Kasumi-1 (cell line): ENCODE results near the gene FOXC1.

Source experiments
- DNase-seq, 2 experiments: peaks; one replicate each; lab custom pipeline; 2025; lab: John Stamatoyannopoulos, UW

FOXC1 gene

DNA sequence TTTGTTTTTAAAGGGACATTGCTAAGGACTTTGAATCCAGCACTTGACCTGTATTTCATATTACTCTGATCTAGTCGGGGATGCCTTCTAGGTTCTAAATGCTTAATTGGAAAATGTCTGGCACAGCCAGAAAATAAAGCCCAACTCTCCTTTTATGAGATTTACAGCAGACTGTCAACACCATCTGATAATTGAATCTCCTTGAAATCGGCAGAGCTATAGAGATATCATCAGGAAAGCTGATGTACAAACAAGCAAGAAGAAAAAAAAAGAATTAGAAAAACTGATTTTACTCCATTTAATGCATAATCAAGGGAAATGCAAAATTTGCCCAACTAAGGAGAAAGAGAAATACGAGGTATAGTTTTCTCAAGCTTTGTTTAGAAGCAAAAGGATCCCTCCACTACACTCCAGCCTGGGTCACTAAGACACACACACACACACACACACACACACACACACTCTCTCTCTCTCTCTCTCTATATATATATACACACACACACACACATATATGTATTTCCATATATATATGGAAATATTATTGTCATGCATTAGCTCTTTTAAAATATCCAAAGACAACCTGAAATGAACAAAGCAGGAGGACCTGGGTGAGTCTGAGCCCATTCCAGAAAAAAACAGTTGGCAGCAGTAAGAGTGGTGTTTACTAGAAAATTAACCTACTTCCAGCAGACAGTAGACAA, 9.5 kb upstream of the FOXC1 start:
- no peak for DNase-seq

DNA sequence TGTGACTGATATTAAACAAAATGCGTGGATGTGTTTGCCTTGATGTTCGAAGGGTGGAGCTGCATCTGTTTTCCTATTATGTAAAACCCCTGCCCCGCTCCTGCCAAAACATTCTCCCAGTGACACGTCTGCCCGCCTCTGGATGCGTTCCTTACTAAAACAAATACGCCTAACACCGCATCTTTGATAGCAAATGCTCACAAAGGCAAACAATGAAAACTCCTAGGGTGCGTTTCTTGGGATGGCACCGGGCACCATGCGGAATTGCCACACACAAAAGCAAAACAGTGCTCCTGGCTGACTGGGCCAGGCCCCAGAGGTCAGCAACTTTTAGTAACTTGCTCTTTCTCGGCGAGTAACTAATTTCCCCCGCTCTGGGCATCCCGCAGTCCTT, 9.0 kb upstream of the FOXC1 start:
- no peak for DNase-seq

DNA sequence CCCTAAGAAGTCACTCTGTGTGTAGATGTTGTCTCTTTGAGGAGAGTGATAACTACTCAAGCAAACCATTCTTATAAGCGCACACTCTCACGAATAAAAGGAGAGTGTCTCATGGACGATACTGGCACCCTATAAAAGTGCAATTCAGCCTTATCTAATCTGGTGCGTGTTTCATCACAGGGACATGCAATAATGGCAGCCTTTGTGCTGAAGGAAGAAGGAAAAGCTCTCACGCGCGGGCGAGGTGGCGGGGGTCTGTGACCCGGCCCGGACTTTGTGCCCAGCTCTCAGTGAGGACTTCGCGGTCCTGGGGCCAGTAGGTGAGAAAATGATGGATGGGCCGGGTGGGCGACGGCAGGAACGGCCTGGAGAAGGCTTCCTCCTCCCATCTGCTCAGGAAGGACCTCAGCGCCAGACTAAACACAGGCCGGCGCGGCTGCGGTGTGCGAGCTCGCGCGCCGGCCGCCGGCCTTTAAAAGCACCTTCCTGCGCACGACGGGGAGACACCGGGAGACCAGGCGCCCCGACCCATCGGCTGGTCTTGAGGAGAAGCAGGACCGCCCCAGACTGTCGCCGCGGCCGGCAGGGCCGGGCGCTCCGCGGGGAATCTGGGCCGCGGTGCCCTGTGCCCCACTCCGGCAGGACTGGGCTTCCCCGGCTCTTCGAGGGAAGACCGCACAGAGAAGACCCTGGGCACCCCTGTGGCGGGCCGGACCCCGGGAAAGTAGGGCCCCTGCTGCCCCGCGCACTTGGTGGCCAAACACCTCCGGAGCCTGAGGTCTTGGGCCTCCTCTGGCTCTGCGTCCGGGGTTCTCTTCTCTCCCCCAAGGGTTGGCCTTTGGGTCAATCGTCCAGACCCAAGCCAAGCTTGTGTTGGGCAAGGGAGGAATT, 8.3 kb upstream of the FOXC1 start:
- DNase-seq = no peak

DNA sequence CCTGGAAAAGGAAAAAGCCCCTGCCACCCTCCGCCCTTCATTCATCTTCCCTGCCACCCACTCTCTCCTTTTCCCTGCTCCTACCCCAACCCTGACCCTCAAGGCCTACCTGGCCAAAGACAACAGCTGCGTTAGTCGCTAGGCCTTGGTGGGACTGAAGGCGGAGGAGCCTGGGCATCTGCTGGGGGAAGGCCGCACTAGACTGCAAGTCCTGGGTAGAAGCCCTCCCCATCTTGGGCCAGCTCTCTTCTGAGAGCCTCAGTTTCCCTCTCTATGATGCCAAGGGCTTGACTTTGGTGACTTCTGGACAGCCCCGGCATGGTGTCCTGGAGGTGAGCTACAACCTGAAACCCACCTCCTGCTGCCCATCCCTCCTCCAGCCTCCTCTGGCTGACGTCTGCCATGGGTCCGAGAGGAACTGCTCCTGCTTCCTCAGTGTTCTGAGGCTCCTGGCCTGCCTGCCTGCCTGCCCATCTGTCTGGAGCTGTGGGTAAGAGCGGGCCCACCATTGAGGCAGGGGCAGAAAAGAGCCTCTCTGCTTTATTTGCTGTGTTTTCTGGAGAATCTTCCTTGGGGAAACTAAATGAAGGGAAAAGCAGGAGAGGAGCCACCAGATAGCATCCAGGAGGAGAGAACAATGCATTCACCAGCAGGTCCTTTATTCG, 7.5 kb upstream of the FOXC1 start:
- DNase-seq = no peak

DNA sequence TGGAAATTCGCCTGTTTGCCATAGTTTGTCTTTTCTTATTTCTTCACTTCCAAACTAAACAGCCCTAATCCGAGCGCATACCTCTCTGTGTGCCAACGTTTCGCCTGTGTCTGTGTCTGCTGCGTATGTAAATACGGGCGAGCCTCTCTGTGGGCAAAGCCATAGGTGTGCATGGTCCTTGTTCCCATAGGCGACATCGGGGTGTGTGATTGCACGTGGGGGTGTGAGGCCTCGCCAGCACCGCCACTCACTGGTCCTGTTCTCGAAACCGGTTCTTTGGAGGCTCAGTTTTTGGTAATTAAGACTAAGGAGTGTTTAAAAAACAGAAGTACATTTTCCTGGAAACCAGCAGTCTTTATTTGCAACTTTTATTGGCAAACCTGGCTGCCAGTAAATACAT, 6.0 kb upstream of the FOXC1 start:
- no peak for DNase-seq

DNA sequence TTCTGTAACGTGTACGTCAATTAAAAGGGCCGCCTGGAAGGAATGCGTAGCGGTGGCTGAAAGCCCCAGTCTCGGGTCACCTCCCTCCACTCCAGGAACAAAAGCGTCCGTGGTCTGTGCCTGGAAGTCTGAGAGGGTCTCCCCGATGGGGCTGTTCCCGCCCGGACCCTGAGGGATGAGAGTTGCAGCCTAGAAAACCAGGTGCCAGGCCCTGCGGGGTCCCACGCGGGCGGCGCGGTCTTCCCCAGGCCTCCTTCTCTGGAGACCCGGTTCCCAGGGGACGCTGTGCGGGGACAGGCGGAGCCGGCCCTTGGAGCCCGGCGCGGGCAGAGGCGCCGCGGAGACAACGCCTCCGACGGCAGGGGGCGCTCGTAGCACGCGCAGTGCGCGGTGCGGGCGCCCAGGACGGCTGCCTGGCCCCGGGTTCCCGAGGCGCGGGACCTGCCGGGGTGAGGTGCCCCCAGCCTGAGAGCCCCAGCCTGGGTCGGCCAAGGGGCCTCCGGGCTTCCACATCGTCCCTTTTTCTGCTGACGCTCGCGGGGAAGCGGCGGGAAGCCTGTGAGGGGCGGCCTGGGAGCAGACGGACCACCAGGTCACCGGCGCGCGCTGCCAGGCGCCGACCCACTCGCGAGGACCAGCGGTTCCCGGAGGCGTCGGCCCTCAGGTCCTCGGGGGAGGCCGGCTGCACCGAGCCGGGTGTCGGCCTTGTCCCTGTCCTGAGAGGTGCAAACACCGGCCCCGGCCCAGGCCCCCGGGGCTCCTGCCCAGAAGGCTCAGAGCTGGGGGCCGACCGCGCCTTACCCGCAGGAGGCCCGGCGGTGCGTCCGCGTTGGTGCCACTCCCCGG, 5.3 kb upstream of the FOXC1 start:
- peak; percentile 35 to 38 for DNase-seq

DNA sequence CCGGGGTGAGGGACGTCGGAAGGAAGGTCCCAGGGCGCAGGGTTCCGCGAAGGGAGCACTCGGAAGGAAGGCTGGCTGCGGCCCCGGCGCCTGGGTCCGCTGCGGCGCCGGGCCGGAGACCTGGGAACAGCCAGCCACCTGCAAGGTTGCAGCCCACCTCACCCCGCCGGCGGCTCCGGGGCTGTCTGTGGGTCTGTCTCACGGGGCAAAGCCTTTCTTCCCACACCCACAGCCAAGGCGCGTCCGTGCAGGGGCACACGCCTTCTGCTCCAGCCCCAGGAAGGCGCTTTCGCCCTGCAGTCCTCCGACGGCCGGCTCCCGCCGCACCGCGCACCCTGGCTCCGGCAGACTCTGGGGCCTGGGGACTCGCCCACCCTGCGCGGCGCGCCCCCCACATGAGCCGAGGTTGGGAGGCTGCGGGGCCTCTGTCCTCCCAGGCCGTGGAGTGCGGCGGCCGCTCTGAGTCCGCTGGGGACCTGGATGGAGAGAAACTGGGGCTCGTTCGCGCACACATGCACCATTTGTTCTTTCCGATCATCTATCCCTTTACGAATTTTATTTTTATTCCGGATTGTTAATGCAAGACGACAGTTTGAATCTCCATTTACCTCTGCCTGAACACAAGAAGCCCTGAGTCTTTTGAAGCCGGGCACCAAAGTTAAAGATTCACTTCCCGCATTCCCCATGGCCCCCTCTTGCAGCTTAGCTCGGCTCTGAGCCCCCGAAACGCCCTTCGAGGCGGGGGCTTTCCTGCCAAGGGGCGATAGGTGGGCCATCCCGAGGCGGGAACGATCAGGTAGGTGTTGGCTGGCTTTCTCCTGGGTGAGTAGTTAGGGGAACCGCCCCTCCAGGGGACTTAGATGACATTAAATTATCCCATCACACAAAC, 4.5 kb upstream of the FOXC1 start:
- DNase-seq = no peak

DNA sequence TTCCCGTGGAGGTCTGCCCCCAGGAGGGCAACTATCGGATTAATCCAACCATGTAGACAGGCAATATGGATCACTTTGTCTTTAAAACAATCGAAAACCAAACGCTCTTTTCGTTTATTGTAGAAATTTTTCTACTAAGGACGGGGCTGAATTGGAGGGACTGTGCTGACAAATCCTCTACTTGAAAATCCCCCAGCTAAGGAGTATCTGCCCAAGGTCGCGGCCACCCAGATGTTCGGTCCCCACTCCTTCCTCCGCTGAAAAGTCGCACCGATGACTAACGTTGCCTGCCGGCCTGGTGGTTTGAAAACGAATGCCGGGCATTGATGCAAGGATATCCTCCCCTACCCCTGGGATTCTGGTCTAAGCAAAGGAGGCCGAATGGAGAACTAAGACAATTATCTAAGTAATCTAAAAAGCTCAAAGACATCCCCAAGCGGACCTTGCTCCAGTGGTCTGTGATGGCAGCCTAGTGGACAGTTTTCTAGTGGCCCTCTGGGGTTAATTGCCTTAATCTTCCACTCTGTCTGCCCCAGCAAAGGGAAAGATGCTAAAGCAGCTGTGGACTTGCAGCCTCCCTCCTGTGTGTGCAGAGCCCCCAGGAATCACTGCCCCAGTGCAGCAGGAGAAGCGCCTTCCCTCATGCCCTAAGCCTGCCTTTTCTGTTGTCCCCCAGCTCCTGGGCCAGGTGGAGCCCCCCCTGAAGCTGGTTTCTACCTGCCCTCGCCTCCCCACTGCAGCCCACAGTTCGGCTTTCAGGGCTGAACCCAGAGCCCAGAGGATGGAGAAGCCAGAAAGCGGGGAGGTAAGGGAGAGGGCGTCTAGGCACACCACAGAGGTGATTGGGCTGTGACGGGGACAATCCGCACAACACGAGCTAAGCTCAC, 3.6 kb upstream of the FOXC1 start:
- peak in 1 of 2 experiments; percentile 19 for DNase-seq

DNA sequence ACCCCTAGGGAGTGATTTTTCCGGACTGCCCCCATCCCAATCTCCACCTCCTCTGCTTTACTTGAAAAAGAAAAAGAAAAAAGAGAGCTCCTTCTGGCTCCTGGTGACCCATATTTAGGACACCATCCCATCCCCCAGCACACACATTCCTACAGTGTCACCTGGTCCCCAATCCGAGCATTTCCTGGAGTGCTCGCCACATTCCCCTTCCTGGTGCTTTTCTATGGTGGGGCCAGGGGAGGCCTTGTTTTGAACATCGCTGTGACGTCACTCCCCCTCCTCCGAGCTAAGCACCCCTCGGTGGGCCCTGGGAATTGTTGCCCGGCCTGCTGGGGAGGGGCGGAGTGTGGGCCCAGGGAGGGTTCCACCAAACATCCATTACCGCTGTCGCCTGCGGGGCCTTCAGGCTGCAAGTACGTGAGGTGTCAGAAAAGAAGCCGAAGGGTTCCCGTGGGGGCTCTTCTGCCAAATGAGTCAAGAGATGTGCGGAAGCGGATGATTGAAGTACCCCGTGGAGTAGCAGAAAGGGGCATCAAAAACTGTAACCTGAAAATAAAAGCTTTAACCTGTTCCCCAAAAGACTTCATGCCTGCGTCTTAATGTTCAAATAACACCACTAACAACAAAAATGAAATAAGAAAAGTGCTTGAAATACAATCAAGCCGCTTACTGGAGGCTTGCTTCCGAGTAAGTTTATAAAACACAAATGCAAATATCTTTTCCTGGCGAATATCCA, 2.8 kb upstream of the FOXC1 start:
- no peak for DNase-seq

DNA sequence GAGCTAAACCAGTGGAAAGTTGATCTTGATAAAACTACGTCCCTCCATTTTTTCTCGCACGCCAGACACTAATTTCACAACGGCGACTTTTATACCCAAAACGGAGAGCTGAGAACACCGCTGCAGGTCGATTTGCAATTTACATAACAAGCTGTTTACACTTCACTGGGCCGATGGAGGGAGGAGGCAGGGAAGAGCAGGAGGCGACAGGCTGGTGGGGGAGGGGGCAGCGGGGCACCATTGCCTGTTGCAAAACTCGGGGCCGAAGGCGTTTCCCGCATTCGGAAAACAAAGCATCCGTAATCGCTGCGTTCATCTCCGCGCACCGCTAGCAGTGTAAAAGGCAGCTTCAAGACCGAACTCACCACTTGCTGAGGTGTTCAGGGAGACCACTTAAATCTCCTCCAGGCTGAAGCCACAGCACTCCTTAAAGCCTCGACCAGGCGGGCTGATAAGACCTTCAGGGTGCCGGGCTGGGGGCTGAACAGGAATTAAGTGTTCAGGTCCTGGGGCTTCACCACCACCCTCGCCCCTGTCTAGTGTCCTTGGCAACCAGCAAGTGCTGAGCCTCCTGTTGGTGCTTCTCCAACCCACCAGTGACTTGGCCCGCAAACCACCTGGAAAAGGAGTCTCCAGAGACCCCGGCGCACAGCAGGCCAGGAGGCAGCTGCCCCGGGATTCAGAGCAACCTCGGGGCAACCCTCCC, 2.0 kb upstream of the FOXC1 start:
- DNase-seq = no peak

DNA sequence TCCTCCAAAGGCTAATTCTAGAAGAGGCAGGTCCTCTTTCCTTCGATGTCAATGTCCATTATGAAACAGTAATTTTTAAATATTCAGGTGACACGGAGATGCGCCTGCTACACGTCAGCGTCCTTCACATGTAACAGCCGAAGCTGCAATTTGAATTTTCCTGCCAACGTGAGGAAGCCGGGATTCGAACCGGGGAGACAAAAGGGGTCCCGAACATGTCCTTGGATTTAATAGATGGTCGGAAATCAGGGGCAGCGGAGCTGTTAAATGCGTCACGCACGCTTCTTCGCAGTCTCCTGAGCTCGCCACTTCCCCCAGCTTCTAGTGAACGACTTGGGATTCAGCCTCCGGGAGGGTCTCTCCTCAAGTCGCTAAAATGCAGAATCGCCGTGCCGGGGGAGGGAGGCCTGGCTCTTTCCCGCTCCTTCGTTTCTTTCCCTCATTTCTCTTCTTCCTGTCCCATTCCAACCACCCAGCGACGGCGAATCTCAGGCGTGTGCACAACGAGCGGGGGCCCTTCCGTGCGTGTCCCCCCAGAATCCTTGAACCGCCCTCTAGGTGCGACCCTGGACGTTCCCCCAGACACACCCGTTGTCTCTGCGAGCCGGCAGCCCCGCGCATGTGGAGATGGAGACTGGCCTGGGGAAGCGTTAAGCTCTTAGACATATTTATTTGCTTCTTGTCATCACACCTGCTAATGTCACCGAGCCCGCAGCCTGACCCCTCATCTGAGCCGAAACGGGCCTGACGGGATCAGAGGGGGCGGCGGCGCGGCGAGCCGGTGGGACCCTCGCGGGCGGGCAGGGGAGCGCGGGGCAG, 1.3 kb upstream of the FOXC1 start:
- no peak for DNase-seq

DNA sequence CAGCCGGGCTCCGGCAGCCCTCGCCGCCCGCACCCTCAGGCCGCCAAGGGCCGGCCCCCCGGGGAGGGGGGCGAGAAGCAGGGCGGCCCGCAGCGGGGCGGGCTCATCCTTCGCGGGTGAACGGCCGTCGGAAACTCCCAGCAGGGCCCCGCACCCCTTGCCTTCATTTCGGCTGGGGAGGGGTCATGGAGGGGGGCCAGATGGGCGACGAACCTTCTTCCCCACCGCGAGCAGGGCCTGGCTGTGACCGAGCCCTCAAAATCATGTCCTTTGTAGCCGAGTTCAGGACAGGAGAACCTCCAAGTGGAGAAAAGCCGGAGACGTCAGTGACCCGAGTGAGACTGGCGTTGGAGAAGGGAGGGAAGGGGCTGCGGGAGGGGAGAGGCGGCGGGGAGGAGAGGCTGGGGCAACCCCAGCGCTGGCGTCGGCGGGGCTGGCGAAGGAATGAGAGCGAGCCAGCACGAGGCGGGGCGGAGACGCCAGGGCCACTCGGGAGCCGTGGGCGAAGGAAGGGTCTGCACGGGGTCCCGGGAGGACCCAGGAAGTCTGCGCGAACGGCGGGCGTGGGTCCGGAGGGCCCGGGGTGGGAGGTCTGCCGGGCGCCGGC, 571 bp upstream of the FOXC1 start:
- no peak for DNase-seq

DNA sequence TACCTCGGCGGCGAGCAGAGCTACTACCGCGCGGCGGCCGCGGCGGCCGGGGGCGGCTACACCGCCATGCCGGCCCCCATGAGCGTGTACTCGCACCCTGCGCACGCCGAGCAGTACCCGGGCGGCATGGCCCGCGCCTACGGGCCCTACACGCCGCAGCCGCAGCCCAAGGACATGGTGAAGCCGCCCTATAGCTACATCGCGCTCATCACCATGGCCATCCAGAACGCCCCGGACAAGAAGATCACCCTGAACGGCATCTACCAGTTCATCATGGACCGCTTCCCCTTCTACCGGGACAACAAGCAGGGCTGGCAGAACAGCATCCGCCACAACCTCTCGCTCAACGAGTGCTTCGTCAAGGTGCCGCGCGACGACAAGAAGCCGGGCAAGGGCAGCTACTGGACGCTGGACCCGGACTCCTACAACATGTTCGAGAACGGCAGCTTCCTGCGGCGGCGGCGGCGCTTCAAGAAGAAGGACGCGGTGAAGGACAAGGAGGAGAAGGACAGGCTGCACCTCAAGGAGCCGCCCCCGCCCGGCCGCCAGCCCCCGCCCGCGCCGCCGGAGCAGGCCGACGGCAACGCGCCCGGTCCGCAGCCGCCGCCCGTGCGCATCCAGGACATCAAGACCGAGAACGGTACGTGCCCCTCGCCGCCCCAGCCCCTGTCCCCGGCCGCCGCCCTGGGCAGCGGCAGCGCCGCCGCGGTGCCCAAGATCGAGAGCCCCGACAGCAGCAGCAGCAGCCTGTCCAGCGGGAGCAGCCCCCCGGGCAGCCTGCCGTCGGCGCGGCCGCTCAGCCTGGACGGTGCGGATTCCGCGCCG, 994 bp downstream of the FOXC1 start:
- no peak for DNase-seq

DNA sequence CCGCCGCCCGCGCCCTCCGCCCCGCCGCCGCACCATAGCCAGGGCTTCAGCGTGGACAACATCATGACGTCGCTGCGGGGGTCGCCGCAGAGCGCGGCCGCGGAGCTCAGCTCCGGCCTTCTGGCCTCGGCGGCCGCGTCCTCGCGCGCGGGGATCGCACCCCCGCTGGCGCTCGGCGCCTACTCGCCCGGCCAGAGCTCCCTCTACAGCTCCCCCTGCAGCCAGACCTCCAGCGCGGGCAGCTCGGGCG, 1.5 kb downstream of the FOXC1 start:
- no peak for DNase-seq

DNA sequence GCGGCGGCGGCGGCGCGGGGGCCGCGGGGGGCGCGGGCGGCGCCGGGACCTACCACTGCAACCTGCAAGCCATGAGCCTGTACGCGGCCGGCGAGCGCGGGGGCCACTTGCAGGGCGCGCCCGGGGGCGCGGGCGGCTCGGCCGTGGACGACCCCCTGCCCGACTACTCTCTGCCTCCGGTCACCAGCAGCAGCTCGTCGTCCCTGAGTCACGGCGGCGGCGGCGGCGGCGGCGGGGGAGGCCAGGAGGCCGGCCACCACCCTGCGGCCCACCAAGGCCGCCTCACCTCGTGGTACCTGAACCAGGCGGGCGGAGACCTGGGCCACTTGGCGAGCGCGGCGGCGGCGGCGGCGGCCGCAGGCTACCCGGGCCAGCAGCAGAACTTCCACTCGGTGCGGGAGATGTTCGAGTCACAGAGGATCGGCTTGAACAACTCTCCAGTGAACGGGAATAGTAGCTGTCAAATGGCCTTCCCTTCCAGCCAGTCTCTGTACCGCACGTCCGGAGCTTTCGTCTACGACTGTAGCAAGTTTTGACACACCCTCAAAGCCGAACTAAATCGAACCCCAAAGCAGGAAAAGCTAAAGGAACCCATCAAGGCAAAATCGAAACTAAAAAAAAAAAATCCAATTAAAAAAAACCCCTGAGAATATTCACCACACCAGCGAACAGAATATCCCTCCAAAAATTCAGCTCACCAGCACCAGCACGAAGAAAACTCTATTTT, 2.0 kb downstream of the FOXC1 start:
- peak in 1 of 2 experiments; percentile 33 for DNase-seq
